GDM1 (cell line): ENCODE data around the gene CTDSPL.

ENCODE experiments used
- DNase-seq: peaks from one replicate; lab custom pipeline; 2025; lab: John Stamatoyannopoulos, UW

Gene CTDSPL

DNA sequence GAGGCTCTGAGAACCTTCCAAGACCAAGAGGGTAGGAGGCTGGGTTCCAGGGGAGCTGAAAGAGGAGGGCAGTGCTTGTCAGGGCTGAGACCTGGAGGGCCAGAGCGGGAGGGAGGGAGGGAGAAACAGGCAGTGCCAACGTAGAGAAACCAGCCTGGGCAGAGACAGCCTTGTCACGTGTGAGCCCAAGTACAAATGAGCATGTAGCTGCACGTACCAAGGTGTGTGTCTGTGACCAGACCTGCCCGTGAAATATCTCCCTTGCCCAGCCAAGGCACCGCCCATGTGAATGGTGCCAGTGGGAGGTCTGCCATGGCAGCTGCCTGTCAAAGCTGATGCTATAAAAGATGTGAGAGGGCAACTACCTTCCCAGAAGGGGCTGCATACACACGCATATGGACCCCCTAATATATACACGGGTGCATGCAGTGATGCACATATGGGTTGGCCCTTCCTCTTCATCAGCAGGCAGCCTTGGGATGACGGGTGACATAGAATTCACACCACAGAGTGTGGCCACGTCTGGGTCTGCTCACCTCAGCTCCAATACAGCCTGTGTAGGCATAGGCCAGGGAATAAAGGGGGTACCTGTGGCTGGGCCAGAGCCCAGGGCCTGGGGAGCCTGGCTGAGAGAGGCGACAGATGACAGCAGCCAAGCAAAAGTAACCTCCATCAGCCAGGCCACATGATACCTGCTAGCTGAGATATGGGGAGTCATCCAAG lies 7.8 kb upstream of the CTDSPL start:
- no peak for DNase-seq

DNA sequence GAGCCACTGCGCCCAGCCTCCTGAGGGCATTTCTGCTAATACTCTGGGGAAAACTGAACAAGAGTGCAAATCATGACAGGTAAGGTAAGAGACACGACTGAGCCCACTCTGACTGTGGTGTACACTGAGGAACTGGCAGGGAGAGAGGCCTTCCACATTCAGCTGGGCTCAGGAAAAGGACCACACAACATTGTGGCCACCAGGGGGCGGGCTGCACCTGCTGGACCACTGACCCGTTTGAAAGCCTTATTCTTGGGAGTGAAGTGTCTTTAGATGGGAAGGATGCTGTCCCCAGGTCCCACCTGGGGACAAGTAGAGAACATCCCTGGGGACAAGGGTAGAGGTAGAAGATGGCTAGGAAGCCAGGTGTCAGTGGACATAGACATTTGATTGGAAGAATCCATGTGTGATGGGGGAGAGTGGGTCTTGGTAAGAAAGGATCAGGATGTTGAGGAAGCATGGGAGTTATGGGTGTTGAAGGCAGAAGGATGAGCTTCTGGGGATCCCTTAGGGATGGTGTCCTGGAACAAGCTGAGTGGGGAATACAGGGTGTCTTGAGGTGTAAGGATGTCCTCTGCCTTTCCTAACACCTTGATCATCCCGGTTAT lies 6.2 kb upstream of the CTDSPL start:
- peak; percentile 58 for DNase-seq

DNA sequence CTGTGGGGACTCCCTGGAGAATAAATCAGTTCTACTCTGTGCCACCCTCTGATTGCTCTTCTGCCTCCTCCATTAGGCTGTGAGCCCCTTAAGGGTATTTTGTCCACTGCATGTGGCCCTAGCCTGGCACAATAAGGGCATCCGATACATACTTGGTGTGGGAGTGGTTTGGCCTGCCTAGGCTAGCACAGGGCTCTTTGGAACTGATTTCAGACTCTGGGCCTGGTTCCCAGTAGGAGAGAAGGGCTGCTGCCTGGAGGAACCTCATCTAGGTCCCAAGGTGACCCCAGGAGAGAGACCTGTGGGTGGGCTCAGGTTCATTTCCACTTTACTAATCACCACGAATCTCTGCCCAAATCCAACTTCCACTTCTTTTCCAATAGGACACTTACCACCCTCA lies 5.3 kb upstream of the CTDSPL start:
- no peak for DNase-seq

DNA sequence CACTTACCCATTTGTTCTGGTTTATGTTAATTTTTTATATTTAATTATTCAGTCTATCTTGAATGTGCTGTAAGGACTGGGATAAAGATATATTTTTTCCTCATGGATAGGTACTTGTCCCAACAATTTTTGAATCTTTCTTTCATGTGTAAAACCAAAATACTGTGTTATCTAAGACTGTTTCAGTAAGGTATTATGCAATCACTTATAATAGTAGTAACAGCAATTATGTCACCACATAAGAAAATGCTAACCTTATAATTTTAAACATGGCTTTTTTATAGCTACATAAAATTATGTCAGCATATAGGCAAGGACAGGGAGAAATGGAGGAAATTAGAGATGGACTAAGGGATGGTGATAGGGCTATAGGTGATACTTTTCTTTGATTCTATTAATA lies 2.9 kb upstream of the CTDSPL start:
- no peak for DNase-seq

DNA sequence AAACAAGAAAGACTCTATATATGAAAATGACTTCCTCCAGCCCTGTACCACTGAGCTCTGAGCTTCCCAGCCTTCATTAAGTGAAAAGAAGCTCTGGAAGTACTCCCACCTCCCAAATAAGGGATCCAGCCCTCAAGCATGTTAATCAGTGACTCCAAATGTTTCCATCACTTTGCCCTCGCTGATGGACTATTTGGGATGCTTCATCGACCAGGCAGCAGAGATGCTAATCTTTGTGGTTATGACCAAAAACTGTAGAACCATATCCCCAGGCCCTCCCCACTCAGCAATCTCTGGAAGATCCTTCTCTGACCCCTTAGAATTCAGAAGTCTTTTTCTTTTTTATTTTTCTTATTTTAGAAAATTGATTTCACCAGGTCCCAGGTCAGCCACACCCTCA lies 2.3 kb upstream of the CTDSPL start:
- DNase-seq: no peak

DNA sequence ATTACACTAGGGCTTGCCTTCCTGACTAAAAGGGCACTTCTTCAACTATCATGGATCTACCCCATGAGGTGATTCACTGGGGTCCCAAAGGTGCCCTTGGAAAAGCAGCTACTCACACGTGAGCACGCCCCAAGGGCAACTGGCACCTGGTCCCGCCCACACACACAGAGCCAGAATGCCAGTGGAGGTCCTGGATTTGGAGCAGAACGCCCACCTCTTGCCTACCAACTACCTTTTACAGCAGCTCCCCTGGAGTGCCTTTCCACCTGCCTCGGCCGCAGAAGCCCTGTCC lies 1.8 kb upstream of the CTDSPL start:
- DNase-seq: no peak

DNA sequence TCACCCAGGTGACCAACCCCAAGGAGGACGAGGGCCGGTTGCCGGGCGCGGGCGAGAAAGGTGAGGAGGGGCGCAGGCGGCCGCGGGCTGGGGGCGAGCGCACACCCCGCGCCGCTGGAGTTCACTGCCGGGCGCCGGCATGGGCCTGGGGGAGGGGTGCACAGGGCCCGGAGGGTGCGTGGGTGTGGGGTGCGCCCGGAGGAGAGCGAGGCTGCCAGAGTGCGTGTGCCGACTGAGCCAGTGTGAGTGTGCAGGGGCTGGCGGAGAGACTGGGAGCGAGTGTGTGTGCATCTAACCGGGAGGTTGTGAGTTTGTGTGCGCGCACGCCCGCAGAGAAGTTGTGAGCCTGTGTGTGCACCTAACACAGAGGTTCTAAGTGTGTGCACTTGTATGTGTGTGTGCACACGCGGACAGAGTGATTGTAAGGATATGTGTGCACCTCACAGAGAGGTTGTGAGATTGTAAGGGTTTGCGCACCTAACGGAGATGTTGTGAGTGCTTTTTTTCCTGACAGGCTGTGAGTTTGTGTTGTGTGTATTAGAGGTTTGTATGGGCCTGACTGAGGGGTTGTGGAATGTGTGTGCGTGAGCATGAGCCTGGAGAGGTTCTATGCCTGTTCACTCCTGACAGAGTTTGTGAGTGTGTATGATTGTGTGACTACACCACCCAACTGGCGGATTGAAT lies 681 bp downstream of the CTDSPL start:
- DNase-seq: peak; percentile 14

DNA sequence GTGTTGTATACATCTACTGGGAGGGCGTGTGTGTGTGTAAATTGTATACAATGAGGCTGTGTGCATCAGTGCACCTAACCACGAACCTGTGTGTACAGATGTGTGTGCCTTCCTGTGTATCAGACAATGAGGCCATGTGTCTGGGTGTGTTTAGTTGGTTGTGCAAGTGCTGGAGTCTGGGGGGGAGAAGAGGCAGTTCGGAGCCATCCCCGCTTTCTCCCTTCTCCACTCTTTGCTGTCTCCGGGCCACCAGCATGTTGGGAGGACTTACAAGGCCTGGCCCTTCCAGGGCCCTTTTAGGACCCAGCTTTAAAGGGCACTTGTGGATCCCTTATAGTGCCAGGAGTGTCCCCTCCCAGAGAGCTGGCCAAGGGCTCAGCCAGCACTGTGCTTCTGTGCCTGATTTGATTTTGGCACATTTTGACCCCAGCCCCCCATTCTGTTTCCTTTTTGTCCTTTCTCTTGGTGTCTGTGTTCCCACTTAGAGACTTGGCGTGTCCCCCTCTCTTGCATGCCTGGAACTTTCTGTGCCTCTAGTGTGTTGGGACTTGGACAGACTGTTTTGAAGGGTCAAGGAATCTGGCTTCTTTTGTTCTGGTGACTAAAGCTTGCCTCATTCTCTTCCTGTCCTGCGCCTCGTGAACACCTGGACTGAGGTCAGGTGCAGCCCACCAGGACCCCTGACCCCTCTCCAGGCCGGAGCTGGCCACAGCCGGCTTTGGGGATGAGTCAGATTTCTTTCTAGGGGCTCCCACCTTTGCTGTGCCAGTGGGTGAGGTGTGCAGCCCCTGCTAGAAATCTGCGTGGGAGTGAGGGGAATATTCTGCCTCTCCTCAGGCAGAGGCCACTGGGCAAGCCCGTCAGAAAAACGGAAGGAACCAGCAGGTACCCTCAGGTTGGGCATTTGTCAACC lies 1.5 kb downstream of the CTDSPL start:
- no peak for DNase-seq

DNA sequence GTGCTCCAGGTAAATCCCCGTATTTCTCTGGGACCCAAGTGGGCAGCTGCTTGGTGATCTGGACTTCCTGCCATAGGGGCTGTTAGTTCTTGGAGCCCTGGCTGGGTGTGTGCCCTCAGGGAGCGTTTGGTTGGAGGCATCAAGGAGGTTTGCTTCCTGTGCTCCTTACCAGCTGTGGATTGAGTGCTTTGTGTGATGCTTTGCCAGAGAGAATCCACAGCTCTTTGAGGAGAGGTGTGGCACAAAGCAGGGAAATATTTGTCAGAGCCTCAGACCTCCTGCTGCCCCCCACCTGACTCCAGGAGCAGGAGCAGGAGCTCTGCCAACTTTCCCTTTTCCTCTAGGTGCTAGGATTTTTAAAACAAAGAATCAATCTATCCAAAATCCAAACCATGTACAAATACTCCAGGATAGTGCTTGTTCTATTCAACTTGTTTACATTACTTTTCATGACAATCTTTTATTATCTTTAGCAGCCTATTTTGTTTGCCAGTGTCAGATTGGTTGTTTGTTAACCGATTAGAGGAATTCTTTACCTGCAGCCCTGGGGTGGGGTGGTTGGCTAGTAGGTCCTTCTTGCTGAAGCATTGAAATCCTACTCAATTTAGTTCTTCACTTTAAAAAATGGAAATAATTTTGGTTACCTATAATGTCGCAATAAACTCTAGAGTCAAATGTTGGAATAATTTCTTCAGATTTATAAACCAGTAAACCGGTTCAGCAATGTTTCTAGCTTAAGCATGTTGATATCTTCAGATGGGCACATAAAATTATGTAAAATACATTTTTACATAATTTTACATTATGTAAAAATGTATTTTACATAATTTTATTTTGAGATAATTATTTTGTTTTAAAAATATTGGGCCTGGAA lies 2.5 kb downstream of the CTDSPL start:
- no peak for DNase-seq

DNA sequence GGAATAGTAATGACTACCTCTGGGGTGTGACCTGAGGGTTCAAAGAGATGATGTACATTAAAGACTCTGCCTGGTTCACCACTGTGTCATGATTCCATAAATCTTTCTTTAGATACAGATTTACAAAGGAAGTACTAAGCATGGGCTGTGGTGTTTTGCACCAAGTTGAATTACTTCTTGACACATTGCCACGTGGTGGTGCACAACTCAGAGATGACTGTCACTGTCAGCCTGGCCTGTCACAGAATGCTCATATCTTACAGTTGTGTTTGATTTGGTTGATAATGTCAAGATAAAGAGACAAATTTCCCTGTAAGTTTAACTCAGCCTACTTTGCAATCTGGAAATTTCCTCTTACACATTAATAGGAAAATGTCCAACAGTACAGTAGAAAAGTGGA lies 3.2 kb downstream of the CTDSPL start:
- no peak for DNase-seq

DNA sequence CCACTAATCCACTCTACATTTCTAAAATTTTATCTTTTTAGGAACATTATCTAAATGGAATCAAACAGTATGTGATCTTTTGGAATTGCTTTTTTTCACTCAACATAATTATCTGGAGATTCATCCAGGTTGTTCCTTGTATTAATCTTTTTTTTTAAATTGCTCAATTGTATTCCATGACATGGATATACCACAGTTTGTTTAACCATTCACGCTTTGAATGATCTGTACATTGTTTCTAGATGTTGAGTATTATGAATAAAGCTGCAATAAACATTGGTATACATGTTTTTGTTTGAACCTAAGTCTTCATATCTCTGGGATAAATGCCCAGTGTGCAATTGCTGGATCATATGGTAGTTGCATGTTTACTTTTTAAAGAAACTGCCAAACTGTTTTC lies 5.5 kb downstream of the CTDSPL start:
- DNase-seq: no peak

DNA sequence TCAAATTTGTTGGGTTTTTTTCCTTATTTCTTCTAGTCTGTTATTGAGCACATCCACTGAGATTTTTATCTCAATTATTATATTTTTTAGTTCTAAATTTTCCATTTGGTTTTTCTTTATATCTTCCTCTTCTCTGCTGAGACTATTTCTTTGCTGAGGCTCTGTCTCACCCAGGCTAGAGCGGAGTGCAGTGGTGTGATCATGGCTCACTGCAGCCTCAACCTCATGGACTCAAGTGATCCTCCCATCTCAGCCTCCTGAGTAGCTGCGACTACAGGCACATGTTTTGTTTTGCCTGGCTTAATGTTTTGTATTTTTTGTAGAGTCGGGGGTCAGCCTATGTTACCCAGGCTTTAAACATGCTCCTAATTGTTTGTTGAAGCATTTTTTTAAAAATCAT lies 10.2 kb downstream of the CTDSPL start:
- no peak for DNase-seq

DNA sequence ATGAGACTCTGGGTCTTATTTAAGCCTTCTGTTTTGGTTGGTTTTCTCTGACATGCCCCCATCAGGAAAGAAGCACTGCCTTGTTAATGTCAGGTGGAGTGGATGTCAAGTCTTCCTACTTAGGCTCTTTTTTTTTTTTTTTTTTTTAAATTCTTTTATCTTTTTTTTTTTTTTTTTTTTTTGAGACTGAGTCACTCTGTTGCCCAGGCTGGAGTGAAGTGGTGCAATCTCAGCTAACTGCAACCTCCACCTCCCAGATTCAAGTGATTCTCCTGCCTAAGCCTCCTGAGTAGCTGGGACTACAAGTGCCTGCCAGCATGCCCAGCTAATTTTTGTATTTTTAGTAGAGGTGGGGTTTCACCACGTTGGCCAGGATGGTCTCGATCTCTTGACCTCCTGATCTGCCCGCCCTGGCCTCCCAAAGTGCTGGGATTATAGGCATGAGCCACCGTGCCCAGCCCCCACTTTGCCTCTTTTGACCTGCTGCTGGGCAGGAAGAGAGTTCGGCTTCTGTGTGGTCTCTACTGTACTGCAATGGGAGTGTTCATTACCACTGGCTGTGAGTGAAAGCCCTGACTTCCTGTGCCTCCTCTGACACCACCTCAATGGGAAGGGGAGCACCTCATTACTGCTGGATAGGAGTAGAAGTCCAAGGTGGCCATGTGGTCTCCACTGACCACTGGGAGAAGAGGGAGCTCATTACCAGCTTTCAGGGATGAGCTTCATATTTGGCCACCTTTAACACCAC lies 10.9 kb downstream of the CTDSPL start:
- DNase-seq: no peak

DNA sequence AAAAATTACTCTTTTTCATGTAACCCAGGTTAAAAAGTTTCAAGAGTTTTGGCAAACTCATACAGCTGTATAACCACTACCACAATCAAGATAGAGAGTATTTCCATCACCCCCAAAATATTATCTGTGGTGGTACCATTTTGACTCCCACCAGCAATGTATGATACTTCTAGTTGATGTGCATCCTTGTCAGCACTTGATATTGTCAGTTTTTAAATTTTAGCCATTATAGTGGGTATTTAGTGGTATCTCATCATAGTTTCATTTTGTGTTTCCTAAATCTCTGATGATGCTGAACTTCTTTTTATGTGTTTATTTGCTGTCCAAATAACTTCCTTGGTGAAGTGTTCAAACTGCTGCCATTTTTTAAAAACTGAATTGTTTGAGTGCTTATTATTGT lies 14.6 kb downstream of the CTDSPL start:
- no peak for DNase-seq

DNA sequence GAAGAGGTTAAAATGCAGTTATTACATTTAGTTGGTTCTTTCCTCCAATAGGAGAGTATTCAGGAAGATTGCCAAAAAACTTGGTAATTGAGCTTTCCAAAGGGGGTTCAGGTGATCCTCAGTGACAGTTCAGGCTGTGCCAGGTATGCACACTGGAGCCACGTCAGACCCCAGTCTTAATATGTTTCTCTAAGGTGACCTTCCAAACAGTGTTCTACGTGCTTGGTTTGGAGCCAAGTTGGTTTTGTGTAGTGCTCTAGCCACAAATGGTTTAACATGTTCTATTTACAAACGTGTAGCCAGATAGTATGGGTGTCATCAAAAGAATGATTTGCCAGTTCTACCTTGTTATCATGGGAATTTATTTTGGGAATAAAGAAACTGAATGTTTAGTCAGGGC lies 21.0 kb downstream of the CTDSPL start:
- no peak for DNase-seq

DNA sequence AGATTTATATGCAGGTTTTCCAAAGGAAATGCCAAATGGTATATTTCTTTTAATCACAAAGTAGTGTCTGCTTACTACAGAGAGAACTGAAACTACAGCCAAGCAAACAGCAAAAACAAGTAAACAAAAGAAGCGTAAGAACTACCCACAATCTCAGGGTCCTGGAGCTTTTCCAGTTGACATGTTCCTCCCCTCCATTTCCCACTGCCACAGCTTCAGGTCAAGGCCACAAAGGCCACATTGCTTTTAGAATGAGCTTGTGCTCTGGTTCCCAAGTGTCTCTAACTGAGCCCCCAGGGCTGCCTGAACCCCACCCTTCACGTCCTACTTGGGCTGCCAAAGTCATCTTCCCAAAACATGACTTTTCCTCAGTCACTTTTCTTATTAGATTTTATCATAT lies 24.1 kb downstream of the CTDSPL start:
- no peak for DNase-seq

DNA sequence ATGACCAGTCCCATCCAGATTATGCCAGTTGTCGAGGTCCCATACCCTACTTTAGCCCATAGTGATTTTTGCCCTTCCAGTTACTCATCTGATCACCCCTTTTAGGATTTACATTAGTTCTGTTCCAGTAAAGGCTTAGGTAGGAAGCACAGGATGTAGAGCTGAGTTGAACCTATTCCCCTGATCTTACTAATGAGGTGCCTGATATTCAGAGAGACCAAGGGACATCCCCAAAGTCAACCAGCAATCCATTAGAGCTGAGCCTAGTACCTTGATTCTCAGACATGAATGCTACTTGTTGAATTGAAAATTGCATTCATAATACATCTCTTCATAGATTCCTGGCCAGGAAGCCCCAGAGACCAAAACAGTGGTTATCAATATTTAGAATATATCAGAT lies 24.7 kb downstream of the CTDSPL start:
- no peak for DNase-seq

DNA sequence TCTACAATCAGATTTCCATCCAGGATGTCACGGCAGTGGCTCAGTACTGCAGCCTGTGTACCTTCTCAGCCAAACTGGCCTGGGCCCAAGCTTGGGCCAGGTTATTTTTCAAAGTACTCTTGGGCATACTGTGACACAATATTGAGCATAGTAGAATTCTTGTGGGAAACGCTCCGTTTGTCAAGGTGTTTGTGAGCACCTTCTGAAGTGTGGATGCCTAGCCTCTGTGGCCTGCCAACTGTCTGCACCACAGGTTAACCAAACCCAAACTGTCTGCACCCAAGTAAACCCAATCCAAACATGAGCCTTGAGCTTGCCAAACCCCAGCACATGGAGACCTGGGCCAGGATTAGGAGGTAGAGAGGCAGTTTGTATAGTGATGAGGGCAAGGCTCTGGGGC lies 25.4 kb downstream of the CTDSPL start:
- DNase-seq: no peak

DNA sequence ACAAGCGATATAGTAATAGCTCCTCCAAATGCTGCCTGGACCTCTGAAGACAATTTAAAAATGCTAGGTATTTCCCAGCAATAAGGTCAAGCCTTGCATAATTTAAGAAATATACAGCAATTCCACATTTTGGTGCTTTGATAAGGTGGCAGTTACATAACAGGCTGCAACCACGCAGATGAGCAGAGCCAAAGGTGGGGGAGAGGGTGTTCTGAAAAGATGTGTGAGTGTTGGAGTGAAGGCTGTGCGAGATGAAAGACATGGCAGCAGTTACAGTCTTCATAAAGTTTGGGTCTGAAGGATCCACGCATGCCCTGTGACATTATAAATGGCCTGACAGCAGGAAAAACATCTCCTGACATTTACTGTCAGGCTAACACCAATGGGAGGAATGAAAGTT lies 26.1 kb downstream of the CTDSPL start:
- no peak for DNase-seq

DNA sequence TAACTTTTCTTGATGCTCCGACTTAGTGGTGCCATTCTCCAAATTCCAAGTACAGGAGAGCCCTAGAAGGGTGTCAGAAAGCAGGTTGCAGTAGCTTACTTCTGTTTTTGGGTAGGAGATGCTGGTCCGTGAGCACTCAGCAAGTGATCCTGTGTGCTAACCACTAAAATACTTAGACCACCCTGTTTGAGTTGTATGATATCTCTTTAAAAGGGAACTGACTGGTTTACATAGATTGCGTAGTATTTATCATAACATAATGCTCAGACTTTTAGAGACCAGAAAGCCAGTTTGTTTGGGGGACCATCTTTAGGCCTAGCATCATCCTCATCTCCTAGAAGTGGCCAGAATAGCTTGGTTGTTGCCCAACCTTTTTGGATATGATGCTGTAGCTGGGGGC lies 26.7 kb downstream of the CTDSPL start:
- DNase-seq: no peak

DNA sequence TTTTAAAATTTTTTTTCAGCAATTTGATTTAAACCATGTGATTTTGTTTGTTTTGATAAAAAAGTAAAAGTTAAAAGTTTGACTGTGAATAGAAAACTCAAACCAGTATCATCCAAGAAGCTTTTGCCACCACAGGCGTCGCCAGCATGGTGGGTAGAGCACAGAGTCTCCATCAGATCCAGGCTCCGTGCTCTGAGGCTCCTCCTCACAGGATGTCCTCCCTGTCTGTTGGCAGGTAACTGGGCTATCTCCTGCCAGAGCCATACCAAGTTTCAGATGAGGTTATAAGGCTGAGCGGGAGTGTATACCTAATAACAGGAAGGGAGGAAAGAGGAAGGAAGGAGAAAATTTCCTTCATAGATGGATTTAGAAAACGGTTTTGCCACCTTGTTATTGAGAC lies 28.8 kb downstream of the CTDSPL start:
- no peak for DNase-seq
